ENCODE results near the gene GABRB3. TPM values are rescaled to one million over a fixed set of nuclear protein-coding genes. Genes with fewer than 3 reads are reported as not detected.

The GABRB3 gene
- polyA plus RNA-seq, 1 donor (not counting 4 experiments of a cell fraction or from before 2014, with no cell fraction given) = 0.81 TPM

GRCh38 chr15:26773917-26774316, 1.1 kb upstream of the GABRB3 start:
- Histone ChIP-seq H2AFZ (ENCODE audit: control insufficient read depth, low read length) (no peak overlapping the region), H3K36me3 (ENCODE audit: control insufficient read depth in 2 of 2, extremely low read depth in 1 of 2, insufficient read depth in 2 of 2, low read length in 2 of 2) (no peaks in the 10 kb centered on the region), H3K4me2 (ENCODE audit: control insufficient read depth, extremely low read depth, insufficient read depth, low read depth, low read length) (no peak overlapping the region), H3K79me2 (ENCODE audit: control insufficient read depth, insufficient read depth, low read length) (no peaks in the 10 kb centered on the region), H3K9ac (ENCODE audit: control insufficient read depth, extremely low read depth, insufficient read depth, low read length) (no peak overlapping the region), H4K20me1 (ENCODE audit: control insufficient read depth, extremely low read depth, insufficient read depth, low read length) (no peaks in the 10 kb centered on the region), H3K27me3 (ENCODE audit: control insufficient read depth, extremely low read depth, insufficient read depth, low read length) (peaks cover 24% of the 10 kb centered on the region), H3K4me1 (ENCODE audit: control insufficient read depth, extremely low read depth, insufficient read depth, low read length) (no peaks in the 10 kb centered on the region), H3K27ac (ENCODE audit: control insufficient read depth, insufficient read depth, low read length) (no peak overlapping the region), H3K9me1 (ENCODE audit: control insufficient read depth, extremely low read depth, insufficient read depth, low read length) (no peaks in the 10 kb centered on the region), H3K9me3 (ENCODE audit: control insufficient read depth, low read depth, low read length) (no peaks in the 10 kb centered on the region), H3K4me3 (ENCODE audit: control insufficient read depth in 2 of 3, extremely low read depth in 1 of 3, insufficient read depth in 2 of 3, low read depth in 1 of 3, low read length in 3 of 3) (no peak overlapping the region)
- dilution Hi-C loops (cut with MboI; ENCODE audit: extremely low pct_ligation_motif_present, low sequenced_read_pairs) = no loop called here
- no peak for FAIRE-seq
- no peak for DNase-seq (ENCODE audit: low read depth, low spot score)
- TF ChIP-seq EZH2 (IDR thresholded peaks at IDR 0.05; ENCODE audit: low read length) (no peak), CTCF (optimal IDR thresholded peaks at IDR 0.05 in 1 of 3, IDR thresholded peaks at IDR 0.05 in 1 of 3, conservative IDR thresholded peaks at IDR 0.05 in 1 of 3; ENCODE audit: extremely low read depth in 1 of 3, insufficient read depth in 2 of 3, low read length in 3 of 3) (no peak)

- DNase-seq (ENCODE audit: low read depth, low spot score) (no peak), FAIRE-seq (no peak)
- H2AFZ ChIP-seq (ENCODE audit: control insufficient read depth, low read length) = no peak overlapping the region
- no peak overlapping the region for H3K4me2 ChIP-seq (ENCODE audit: control insufficient read depth, extremely low read depth, insufficient read depth, low read depth, low read length)
- no peak overlapping the region for H3K27ac ChIP-seq (ENCODE audit: control insufficient read depth, insufficient read depth, low read length)
- no peaks in the 10 kb centered on the region for H3K9me3 ChIP-seq (ENCODE audit: control insufficient read depth, low read depth, low read length)
- no peaks in the 10 kb centered on the region for H3K36me3 ChIP-seq (ENCODE audit: control insufficient read depth in 2 of 2, extremely low read depth in 1 of 2, insufficient read depth in 2 of 2, low read length in 2 of 2)
- no peak overlapping the region for H3K9ac ChIP-seq (ENCODE audit: control insufficient read depth, extremely low read depth, insufficient read depth, low read length)
- no peaks in the 10 kb centered on the region for H3K4me1 ChIP-seq (ENCODE audit: control insufficient read depth, extremely low read depth, insufficient read depth, low read length)
- H3K27me3 ChIP-seq (ENCODE audit: control insufficient read depth, extremely low read depth, insufficient read depth, low read length) = peaks cover 24% of the 10 kb centered on the region
- TF ChIP-seq EZH2 (IDR thresholded peaks at IDR 0.05; ENCODE audit: low read length) (peak; percentile 55), CTCF (optimal IDR thresholded peaks at IDR 0.05 in 1 of 3, IDR thresholded peaks at IDR 0.05 in 1 of 3, conservative IDR thresholded peaks at IDR 0.05 in 1 of 3; ENCODE audit: extremely low read depth in 1 of 3, insufficient read depth in 2 of 3, low read length in 3 of 3) (no peak)
- H3K79me2 ChIP-seq (ENCODE audit: control insufficient read depth, insufficient read depth, low read length) = no peaks in the 10 kb centered on the region
- no peaks in the 10 kb centered on the region for H4K20me1 ChIP-seq (ENCODE audit: control insufficient read depth, extremely low read depth, insufficient read depth, low read length)
- no peaks in the 10 kb centered on the region for H3K9me1 ChIP-seq (ENCODE audit: control insufficient read depth, extremely low read depth, insufficient read depth, low read length)
- H3K4me3 ChIP-seq (ENCODE audit: control insufficient read depth in 2 of 3, extremely low read depth in 1 of 3, insufficient read depth in 2 of 3, low read depth in 1 of 3, low read length in 3 of 3) = no peak overlapping the region
- dilution Hi-C loops (cut with MboI; ENCODE audit: extremely low pct_ligation_motif_present, low sequenced_read_pairs) = no loop called here
These were observed 406 bp upstream of the GABRB3 start for GRCh38 chr15:26773067-26773877.
